ENCODE measurements around the gene SLC35E4.

- TF ChIP-seq TAF1 (IDR thresholded peaks at IDR 0.05; ENCODE audit: borderline replicate concordance, low read depth, low read length), result no peak
- no peak for TF ChIP-seq CTCF (IDR thresholded peaks at IDR 0.05)
Measured at GRCh38 chr22:30636226-30637077, 871 bp downstream of the SLC35E4 start.
